Activated CD4-positive, alpha-beta T cell treated with anti-CD3 and anti-CD28 coated beads for 1 hour (primary cell): ENCODE data around the gene PUM1.

ENCODE experiments used
- DNase-seq: peaks from one replicate; pipeline ENCODE4 v3.0.0-alpha.2; 2020

Gene PUM1

GRCh38 chr1:31027693-31028526, 37.6 kb downstream of the PUM1 start:
- DNase-seq, result no peak

DNA sequence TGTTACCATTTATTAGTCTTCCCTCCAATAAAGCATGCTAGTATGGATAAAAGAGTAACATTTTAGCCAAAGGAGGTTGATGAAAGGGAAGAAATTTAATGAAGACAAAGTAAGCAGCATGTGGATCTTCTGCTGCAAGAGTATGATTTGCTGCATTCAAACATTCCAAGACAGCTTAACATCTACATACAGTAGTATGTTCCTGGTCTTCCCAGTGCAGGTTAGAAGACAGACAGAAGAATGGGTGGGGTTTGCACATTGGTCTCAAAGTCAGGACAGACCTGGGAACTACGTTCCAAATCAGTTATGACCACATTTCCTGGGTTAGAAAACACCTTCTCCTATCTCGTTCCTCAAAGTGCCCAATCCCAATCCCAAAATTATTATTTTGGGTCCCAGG, 43.3 kb downstream of the PUM1 start:
- DNase-seq, result no peak

GRCh38 chr1:31020007-31020790, 45.3 kb downstream of the PUM1 start:
- DNase-seq, result no peak

- DNase-seq, result no peak
Observed at GRCh38 chr1:31019401-31019800, 46.1 kb downstream of the PUM1 start.

DNA sequence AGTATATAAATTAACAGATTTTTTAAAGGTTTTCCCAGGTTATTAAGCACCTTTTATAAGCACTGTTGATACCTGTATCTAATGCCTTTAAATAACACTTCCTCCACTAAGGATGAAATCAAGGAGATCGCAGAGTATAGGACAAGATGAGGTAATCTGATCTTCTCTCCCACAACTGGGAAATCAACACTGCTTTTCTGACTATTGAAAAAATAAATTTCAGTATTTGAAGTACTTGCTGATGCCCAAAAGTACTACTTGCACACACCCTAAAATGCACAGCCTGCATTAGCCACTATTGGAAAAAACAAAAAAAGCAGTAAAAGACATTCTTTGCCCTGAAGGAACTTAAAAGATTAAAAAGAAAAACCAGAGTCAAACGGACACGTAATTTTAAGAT, 48.6 kb downstream of the PUM1 start:
- no peak for DNase-seq

DNA sequence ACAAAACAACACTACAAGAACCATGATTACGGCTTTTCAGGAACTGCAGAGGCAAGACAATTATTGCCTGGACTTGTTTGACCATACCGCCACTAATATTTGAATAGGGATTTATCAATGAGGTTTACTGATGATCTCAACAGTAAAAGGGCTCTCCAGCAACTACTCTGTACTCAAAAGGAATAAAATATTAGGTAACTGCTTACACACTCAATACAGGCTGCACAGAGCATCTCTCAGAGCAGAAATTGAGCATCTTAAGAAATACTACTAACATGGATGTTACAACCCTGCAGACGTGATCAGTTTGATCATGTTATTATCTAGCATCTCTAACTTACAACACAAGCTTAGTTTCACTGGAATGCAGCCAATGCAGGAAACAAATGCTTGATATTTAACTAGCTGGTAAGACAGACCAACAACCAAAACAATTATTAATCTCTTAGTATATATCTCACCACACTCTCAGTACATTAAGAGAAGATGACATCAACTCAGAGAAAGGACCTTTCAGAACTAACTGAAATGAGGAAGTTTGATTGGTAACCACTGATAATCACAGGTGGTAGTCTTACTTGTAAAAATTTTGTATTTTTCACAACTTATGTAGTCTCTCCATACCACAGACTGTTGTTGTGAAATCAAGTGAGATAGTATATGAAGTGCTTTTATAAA, 52.2 kb downstream of the PUM1 start:
- no peak for DNase-seq

GRCh38 chr1:31012210-31012924, 53.1 kb downstream of the PUM1 start:
- DNase-seq, result no peak

- DNase-seq, result no peak
Observed at GRCh38 chr1:31011719-31012118, 53.8 kb downstream of the PUM1 start.

GRCh38 chr1:31010086-31010989, 55.2 kb downstream of the PUM1 start:
- no peak for DNase-seq

DNA sequence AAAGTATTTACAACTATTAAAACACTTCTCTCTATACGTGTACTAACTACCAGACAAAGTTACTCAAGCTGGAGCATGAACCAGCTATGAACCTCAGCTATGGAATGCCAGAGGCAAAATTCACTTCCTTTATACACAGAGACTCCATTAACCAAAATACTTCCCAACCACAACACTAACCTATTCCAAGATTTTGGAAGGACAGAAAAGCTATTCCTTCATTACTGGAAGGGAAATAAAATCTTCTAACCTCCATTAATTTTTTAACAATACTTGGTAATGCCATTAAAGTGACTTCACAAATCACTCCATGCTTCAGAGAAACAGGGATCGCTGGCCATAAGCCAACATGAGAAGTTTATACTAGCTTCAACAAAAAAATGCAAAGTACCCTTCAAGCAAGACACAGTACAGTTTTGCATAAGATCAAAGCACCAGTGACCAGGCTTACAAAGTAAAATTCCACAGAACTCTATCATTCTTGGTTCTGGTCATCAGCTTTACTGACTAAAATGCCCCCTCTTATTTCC, 58.0 kb downstream of the PUM1 start:
- DNase-seq, result no peak

DNA sequence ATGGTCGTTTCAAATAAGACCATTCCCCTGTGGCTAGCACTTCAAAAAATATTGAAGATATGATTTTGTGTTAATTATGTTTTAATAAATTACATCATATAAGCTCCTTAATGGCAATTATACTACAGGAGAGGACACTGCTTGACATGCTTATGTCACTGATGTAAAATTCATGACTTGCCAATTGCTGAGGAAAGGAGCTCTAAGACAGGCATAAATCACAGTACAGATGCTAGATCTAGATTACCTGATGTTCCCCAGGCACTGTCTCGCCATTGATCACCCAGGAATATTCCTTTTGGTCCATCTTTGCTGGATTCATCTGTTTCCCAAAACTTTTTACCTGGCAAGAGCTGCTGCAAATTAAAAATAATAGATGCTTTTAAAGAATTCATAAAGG, 58.8 kb downstream of the PUM1 start:
- DNase-seq, result no peak

- DNase-seq, result no peak
Observed at GRCh38 chr1:31005617-31006166, 59.8 kb downstream of the PUM1 start.

GRCh38 chr1:31005198-31005597, 60.3 kb downstream of the PUM1 start:
- DNase-seq, result no peak

GRCh38 chr1:31004231-31004621, 61.3 kb downstream of the PUM1 start:
- DNase-seq, result no peak

- DNase-seq, result no peak
Observed at GRCh38 chr1:31003613-31004230, 61.8 kb downstream of the PUM1 start.

GRCh38 chr1:31000301-31000700, 65.2 kb downstream of the PUM1 start:
- no peak for DNase-seq

DNA sequence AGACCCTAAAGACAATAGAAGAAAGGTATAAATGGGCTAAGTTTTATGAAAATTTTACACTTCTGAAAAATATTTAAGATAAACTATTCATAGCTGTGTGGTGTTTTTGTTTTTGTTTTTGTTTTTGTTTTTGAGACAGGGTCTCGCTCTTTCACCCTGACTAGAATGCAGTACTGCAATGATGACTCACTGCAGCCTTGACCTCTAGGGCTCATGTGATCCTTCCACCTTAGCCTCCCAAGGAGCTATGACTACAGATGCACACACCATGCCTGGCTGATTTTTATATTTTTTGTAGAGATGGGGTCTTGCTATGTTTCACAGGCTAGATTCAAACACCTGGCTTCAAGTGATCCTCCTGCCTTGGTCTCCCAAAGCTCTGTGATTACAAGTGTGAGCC, 66.6 kb downstream of the PUM1 start:
- DNase-seq, result no peak

DNA sequence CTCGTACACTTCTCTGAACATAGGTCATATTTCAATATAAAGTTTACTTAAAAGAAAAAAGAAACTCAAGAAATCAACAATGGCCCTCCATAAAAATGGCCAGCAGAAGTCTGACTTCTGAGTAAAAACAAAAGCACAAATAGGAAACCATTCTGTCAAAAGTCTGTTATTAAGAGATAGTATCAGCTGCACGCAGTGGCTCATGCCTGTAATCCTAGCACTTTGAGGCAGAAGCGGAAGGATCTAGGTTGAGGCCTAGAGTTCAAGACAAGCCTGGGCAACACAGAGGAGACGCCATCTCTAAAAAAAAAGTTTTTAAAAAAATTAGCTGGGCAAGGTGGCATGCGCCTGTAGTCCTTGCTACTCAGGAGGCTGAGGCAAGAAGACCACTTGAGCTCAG, 67.3 kb downstream of the PUM1 start:
- no peak for DNase-seq

DNA sequence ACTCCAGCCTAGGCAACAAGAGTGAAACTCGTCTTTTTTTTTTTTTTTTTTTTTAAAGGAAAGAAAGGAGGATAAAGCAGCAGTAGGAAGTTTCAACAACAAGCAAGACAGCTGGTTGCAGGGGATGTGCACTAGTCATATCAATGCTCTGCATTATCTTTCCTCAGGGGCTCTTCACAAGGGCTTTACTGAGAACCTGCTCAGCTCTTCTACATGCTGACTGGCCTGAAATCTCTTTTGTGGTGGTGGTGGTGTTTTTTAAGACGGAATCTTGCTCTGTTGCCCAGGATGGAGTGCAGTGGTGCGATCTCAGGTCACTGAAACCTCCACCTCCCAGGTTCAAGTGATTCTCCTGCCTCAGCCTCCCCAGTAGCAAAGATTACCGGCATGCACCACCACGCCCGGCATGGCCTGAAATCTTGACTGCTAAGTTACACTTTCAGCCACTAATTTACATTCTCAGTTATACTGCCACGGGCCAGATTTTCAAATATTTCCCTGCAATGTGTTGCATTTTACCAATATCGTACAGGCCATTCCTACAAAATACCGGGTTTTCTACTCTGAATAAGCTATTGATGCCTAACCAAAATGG, 68.0 kb downstream of the PUM1 start:
- DNase-seq, result no peak

DNA sequence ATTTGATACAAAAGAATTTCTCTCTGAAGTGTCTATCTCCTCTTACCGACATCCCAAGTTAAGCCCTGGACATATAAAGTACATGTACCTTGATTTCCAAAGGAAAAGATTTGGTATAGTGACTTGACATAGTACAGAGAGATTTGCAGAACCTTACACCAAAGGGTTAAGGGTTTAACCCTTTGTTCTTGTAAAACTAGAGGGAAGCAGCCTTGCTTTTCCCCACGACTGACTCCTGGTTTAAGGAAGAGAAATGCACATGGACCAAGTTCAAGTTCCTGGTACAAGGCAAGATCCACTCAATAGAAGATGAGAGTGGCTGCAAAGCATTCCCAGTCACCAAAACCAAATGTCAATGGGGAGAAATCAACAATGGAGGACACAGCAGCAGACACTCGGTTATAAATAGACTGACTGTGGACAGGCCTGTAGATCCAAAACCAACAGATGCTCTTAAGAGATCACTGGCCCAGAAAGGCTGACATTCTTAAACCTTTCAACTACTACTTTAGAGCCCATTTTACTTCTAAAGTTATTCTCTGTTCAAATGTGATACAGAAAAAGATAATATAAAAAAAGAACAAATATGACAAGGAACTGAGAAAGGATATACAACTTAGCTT, 69.4 kb downstream of the PUM1 start:
- no peak for DNase-seq
